WTC11 (cell line): ENCODE data around the gene SMARCA4. TPM values are rescaled to one million over a fixed set of nuclear protein-coding genes. Genes with fewer than 3 reads are reported as not detected.

Source experiments
- ATAC-seq: fragments of 200-7000 bp; cut with Tn5 transposase; 2 replicates; pipeline ENCODE4 v1.10.0; 2021; ENCODE audit warnings: mild to moderate bottlenecking, moderate library complexity
- CTCF ChIA-PET: fragments of 300-600 bp; sonication (Branson Sonifier 250); formaldehyde crosslinking; loops from one replicate; lab custom pipeline; 2021; ENCODE audit warnings: antibody characterized with exemption; lab: Charles Lee
- POLR2A ChIA-PET: fragments of 350-600 bp; sonication (Branson Sonifier 250); formaldehyde crosslinking; loops from one replicate; lab custom pipeline; 2021; ENCODE audit warnings: antibody characterized with exemption; lab: Charles Lee
- DNase-seq: peaks from one replicate; pipeline ENCODE4 v3.0.0; 2021; ENCODE audit warnings: low spot score
- H3K27ac Mint-ChIP-seq: 2 replicates; pipeline ENCODE4 v1.8.0; 2021; ENCODE audit warnings: mixed read lengths
- H3K27me3 Mint-ChIP-seq: 2 replicates; pipeline ENCODE4 v1.8.0; 2021; ENCODE audit warnings: low read depth, mild to moderate bottlenecking, moderate library complexity, mixed read lengths
- H3K36me3 Mint-ChIP-seq: 2 replicates; pipeline ENCODE4 v1.8.0; 2021; ENCODE audit warnings: mixed read lengths
- H3K4me1 Mint-ChIP-seq: 2 replicates; pipeline ENCODE4 v1.8.0; 2022; ENCODE audit warnings: mixed read lengths
- H3K4me3 Mint-ChIP-seq: 2 replicates; pipeline ENCODE4 v1.8.0; 2021; ENCODE audit warnings: mild to moderate bottlenecking, moderate library complexity, mixed read lengths
- H3K9me3 Mint-ChIP-seq: 2 replicates; pipeline ENCODE4 v1.8.0; 2021; ENCODE audit warnings: mixed read lengths
- ATF3 ChIP-seq: sonication (generic); formaldehyde crosslinking; conservative IDR thresholded peaks from 2 replicates; pipeline ENCODE4 v1.8.1; 2022; ENCODE audit warnings: mild to moderate bottlenecking, missing genetic modification reagents
- EMX1 ChIP-seq: fragments of 250-450 bp; sonication (Bioruptor Pico); IDR thresholded peaks from 2 replicates; pipeline ENCODE4 v1.8.0; 2021; ENCODE audit warnings: mild to moderate bottlenecking
- GABPB1 ChIP-seq: sonication (generic); formaldehyde crosslinking; IDR thresholded peaks from 2 replicates; pipeline ENCODE4 v1.8.1; 2023; ENCODE audit warnings: mild to moderate bottlenecking, missing genetic modification reagents
- HMGA2 ChIP-seq: fragments of 250-450 bp; sonication (Bioruptor Pico); IDR thresholded peaks from 2 replicates; pipeline ENCODE4 v1.4.0; 2021; ENCODE audit warnings: mild to moderate bottlenecking, moderate library complexity
- NFYB ChIP-seq: sonication (generic); formaldehyde crosslinking; conservative IDR thresholded peaks from 2 replicates; pipeline ENCODE4 v1.8.0; 2022; ENCODE audit warnings: low read depth, missing genetic modification reagents
- NR1H2 ChIP-seq: sonication (generic); formaldehyde crosslinking; IDR thresholded peaks from 2 replicates; pipeline ENCODE4 v1.9.0; 2021; ENCODE audit warnings: mild to moderate bottlenecking, moderate library complexity, missing genetic modification reagents
- RELA ChIP-seq: sonication (generic); formaldehyde crosslinking; IDR thresholded peaks from 2 replicates; pipeline ENCODE4 v1.8.1; 2022; ENCODE audit warnings: missing genetic modification reagents, mild to moderate bottlenecking, borderline replicate concordance
- SP1 ChIP-seq: sonication (generic); formaldehyde crosslinking; conservative IDR thresholded peaks from 2 replicates; pipeline ENCODE4 v1.8.1; 2022; ENCODE audit warnings: missing genetic modification reagents
- TEAD4 ChIP-seq: sonication (generic); formaldehyde crosslinking; IDR thresholded peaks from 2 replicates; pipeline ENCODE4 v1.8.0; 2022; ENCODE audit warnings: mild to moderate bottlenecking, missing genetic modification reagents
- USF1 ChIP-seq: sonication (generic); formaldehyde crosslinking; IDR thresholded peaks from 2 replicates; pipeline ENCODE4 v1.8.0; 2022; ENCODE audit warnings: mild to moderate bottlenecking, missing genetic modification reagents
- total RNA-seq: library from RNA; stranded (reverse); gene quantifications from 3 replicates; pipeline ENCODE4 v1.2.3, GENCODE V29; 2021
- TF ChIP-seq, protein P1 (sequence below): fragments of 250-450 bp; sonication (Bioruptor Pico); IDR thresholded peaks from 2 replicates; pipeline ENCODE4 v2.1.2; 2022; ENCODE audit warnings: mild to moderate bottlenecking, moderate library complexity
- TF ChIP-seq, protein P2 (sequence below): fragments of 250-450 bp; sonication (Bioruptor Pico); conservative IDR thresholded peaks from 2 replicates; pipeline ENCODE4 v1.9.0; 2021; ENCODE audit warnings: mild to moderate bottlenecking
- TF ChIP-seq, protein P3 (sequence below): fragments of 250-450 bp; sonication (Bioruptor Pico); IDR thresholded peaks from 2 replicates; pipeline ENCODE4 v1.9.0; 2021; ENCODE audit warnings: mild to moderate bottlenecking, borderline replicate concordance
- TF ChIP-seq, protein P4 (sequence below): sonication (generic); formaldehyde crosslinking; IDR thresholded peaks from 2 replicates; pipeline ENCODE4 v1.8.1; 2023; ENCODE audit warnings: mild to moderate bottlenecking, missing genetic modification reagents, borderline replicate concordance

Gene SMARCA4
- total RNA-seq, 1 experiment from 2014 or later, result 295 TPM

DNA sequence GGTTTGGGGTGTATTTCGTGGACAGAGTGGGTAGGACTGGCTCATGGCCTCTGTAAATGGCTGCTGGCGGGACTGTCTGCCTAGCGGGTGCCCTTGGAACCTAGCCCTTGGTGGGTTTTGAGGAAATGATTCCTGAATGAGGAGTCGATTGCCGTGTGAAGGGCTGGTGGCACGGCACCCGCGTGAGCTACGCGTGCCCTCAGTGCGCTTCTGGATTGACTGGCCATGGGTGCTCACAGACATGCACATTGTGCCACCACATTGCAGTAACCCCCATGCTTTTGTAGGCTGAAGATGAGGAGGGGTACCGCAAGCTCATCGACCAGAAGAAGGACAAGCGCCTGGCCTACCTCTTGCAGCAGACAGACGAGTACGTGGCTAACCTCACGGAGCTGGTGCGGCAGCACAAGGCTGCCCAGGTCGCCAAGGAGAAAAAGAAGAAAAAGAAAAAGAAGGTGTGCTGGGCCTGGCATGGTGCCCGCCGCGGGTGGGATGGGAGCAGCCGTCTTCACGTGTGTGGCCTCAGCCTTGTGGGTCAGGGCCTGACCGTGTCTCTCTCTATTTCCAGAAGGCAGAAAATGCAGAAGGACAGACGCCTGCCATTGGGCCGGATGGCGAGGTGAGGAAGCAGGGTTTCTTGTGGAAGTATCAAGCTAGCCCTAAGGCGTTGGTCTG, 35.2 kb downstream of the SMARCA4 start:
- Mint-ChIP-seq H3K4me1 (no peaks in the 10 kb centered on the region), H3K27ac (no peak overlapping the region), H3K36me3 (peaks cover 59% of the 10 kb centered on the region), H3K4me3 (no peak overlapping the region), H3K27me3 (no peaks in the 10 kb centered on the region), H3K9me3 (no peaks in the 10 kb centered on the region)
- TF ChIP-seq USF1 (CRISPR knock-in tag) (no peak), NR1H2 (CRISPR knock-in tag) (no peak), TEAD4 (CRISPR knock-in tag) (no peak), GABPB1 (CRISPR knock-in tag) (no peak), EMX1 (CRISPR knock-in tag) (no peak), NFYB (no peak), HMGA2 (CRISPR knock-in tag) (no peak), ATF3 (CRISPR knock-in tag) (no peak), RELA (CRISPR knock-in tag) (no peak), SP1 (CRISPR knock-in tag) (no peak)
- TF ChIP-seq, protein P1, sequence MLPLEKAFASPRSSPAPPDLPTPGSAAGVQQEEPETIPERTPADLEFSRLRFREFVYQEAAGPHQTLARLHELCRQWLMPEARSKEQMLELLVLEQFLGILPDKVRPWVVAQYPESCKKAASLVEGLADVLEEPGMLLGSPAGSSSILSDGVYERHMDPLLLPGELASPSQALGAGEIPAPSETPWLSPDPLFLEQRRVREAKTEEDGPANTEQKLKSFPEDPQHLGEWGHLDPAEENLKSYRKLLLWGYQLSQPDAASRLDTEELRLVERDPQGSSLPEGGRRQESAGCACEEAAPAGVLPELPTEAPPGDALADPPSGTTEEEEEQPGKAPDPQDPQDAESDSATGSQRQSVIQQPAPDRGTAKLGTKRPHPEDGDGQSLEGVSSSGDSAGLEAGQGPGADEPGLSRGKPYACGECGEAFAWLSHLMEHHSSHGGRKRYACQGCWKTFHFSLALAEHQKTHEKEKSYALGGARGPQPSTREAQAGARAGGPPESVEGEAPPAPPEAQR (CRISPR knock-in tag), result no peak
- TF ChIP-seq, protein P2, sequence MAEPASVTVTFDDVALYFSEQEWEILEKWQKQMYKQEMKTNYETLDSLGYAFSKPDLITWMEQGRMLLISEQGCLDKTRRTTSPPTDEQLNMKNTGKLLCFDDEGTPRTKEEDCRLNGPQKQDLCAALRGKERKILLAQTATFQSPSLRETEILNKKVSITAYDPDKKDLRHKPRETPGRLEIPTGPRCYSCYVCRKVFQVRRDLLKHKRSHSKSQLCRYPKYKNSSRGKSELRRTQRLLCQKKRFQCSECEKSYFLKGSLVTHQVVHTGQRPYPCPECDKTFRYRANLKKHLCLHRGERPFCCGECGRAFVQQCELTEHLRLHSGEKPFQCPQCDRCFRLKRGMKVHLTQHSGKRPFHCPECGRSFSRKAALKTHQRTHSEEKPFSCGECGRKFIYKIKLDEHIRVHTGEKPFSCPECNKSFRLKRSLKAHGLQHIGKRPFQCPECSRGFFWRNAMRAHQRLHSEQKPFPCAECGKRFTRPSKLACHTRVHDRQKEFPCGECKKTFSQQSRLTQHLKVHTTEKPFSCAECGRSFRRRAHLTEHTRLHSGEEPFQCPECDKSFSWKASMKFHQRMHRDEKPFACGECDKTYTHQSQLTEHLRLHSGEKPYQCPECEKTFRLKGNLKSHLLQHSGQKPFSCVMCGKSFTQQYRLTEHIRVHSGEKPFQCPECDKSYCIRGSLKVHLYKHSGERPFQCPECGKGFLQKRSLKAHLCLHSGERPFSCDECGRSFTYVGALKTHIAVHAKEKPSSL, result no peak
- TF ChIP-seq, protein P3, sequence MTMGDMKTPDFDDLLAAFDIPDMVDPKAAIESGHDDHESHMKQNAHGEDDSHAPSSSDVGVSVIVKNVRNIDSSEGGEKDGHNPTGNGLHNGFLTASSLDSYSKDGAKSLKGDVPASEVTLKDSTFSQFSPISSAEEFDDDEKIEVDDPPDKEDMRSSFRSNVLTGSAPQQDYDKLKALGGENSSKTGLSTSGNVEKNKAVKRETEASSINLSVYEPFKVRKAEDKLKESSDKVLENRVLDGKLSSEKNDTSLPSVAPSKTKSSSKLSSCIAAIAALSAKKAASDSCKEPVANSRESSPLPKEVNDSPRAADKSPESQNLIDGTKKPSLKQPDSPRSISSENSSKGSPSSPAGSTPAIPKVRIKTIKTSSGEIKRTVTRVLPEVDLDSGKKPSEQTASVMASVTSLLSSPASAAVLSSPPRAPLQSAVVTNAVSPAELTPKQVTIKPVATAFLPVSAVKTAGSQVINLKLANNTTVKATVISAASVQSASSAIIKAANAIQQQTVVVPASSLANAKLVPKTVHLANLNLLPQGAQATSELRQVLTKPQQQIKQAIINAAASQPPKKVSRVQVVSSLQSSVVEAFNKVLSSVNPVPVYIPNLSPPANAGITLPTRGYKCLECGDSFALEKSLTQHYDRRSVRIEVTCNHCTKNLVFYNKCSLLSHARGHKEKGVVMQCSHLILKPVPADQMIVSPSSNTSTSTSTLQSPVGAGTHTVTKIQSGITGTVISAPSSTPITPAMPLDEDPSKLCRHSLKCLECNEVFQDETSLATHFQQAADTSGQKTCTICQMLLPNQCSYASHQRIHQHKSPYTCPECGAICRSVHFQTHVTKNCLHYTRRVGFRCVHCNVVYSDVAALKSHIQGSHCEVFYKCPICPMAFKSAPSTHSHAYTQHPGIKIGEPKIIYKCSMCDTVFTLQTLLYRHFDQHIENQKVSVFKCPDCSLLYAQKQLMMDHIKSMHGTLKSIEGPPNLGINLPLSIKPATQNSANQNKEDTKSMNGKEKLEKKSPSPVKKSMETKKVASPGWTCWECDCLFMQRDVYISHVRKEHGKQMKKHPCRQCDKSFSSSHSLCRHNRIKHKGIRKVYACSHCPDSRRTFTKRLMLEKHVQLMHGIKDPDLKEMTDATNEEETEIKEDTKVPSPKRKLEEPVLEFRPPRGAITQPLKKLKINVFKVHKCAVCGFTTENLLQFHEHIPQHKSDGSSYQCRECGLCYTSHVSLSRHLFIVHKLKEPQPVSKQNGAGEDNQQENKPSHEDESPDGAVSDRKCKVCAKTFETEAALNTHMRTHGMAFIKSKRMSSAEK (CRISPR knock-in tag), result no peak
- TF ChIP-seq, protein P4, sequence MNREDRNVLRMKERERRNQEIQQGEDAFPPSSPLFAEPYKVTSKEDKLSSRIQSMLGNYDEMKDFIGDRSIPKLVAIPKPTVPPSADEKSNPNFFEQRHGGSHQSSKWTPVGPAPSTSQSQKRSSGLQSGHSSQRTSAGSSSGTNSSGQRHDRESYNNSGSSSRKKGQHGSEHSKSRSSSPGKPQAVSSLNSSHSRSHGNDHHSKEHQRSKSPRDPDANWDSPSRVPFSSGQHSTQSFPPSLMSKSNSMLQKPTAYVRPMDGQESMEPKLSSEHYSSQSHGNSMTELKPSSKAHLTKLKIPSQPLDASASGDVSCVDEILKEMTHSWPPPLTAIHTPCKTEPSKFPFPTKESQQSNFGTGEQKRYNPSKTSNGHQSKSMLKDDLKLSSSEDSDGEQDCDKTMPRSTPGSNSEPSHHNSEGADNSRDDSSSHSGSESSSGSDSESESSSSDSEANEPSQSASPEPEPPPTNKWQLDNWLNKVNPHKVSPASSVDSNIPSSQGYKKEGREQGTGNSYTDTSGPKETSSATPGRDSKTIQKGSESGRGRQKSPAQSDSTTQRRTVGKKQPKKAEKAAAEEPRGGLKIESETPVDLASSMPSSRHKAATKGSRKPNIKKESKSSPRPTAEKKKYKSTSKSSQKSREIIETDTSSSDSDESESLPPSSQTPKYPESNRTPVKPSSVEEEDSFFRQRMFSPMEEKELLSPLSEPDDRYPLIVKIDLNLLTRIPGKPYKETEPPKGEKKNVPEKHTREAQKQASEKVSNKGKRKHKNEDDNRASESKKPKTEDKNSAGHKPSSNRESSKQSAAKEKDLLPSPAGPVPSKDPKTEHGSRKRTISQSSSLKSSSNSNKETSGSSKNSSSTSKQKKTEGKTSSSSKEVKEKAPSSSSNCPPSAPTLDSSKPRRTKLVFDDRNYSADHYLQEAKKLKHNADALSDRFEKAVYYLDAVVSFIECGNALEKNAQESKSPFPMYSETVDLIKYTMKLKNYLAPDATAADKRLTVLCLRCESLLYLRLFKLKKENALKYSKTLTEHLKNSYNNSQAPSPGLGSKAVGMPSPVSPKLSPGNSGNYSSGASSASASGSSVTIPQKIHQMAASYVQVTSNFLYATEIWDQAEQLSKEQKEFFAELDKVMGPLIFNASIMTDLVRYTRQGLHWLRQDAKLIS, result no peak
- CTCF ChIA-PET, result no interaction called here
- POLR2A ChIA-PET, result no interaction called here
- DNase-seq, result no peak
- ATAC-seq, result no peak
